T-cell (primary cell): ENCODE results near the gene SNRNP70. TPM values are rescaled to one million over a fixed set of nuclear protein-coding genes. Genes with fewer than 3 reads are reported as not detected.

Experiments used
- ATAC-seq, 4 experiments: fragments of 200-7000 bp in 3 of 4; fragments of 150-1000 bp in 1 of 4; cut with Tn5 transposase; replicated peaks in 1 of 4; 1 replicate in 3 of 4; 2 replicates in 1 of 4; pipeline ENCODE4 v1.10.0; 2021; ENCODE audit warnings: moderate library complexity in 3 of 4, mild to moderate bottlenecking in 2 of 4, moderate number of reproducible peaks in 1 of 4
- CTCF ChIA-PET, 2 donors: fragments of 300-600 bp; sonication (Branson Sonifier 250); formaldehyde crosslinking; loops; one replicate each; lab custom pipeline; 2022; ENCODE audit warnings: antibody characterized with exemption in 2 of 2; lab: Charles Lee
- POLR2A ChIA-PET, 2 donors: fragments of 300-600 bp; sonication (Branson Sonifier 250); formaldehyde crosslinking; loops; one replicate each; lab custom pipeline; 2022; ENCODE audit warnings: antibody characterized with exemption in 2 of 2; lab: Charles Lee
- DNase-seq, 35 experiments: peaks; one replicate each; pipeline versions ENCODE4 v3.0.0 to v3.0.0-alpha.2; 2013 to 2023
- H3K27ac ChIP-seq: one replicate; pipeline ENCODE4 v1.5.1; 2013; ENCODE audit warnings: low read length
- H3K27me3 ChIP-seq, 2 experiments: replicated peaks in 1 of 2; 1 replicate in 1 of 2; 2 replicates in 1 of 2; pipeline versions ENCODE4 v1.6.1 to v1.7.0; 2013; ENCODE audit warnings: low read length in 1 of 2, mixed read lengths in 1 of 2; ENCODE audit not compliant: control insufficient read depth in 2 of 2, insufficient read depth in 2 of 2; ENCODE audit errors: extremely low read depth in 1 of 2
- H3K36me3 ChIP-seq, 2 donors: 1 replicate in 1 of 2; 2 replicates in 1 of 2; pipeline versions ENCODE4 v1.6.1 to v1.7.0; 2013; ENCODE audit warnings: low read length in 1 of 2; ENCODE audit not compliant: control insufficient read depth in 2 of 2, insufficient read depth in 1 of 2; ENCODE audit errors: extremely low read depth in 1 of 2
- H3K4me1 ChIP-seq, 2 experiments: 1 replicate in 1 of 2; 2 replicates in 1 of 2; pipeline versions ENCODE4 v1.6.1 to v1.7.0; 2013; ENCODE audit warnings: low read length in 2 of 2, mixed read lengths in 1 of 2; ENCODE audit not compliant: insufficient read depth in 2 of 2, control insufficient read depth in 1 of 2; ENCODE audit errors: extremely low read depth in 1 of 2
- H3K4me3 ChIP-seq, 2 donors: 1 replicate in 1 of 2; 2 replicates in 1 of 2; pipeline versions ENCODE4 v1.5.1 to v1.7.0; 2013; ENCODE audit warnings: mild to moderate bottlenecking in 2 of 2, low read length in 1 of 2, moderate library complexity in 1 of 2; ENCODE audit not compliant: control insufficient read depth in 1 of 2; ENCODE audit errors: extremely low read depth in 1 of 2
- H3K9me3 ChIP-seq: 2 replicates; pipeline ENCODE4 v1.7.0; 2013
- H3K27ac Mint-ChIP-seq, 2 donors: one replicate each; pipeline ENCODE4 v1.8.0; 2020 to 2021; ENCODE audit warnings: mild to moderate bottlenecking in 2 of 2, mixed read lengths in 2 of 2
- H3K27me3 Mint-ChIP-seq, 2 donors: one replicate each; pipeline ENCODE4 v1.8.0; 2021 to 2022; ENCODE audit warnings: mixed read lengths in 2 of 2
- H3K36me3 Mint-ChIP-seq: one replicate; pipeline ENCODE4 v1.8.0; 2021; ENCODE audit warnings: mixed read lengths
- H3K4me1 Mint-ChIP-seq, 3 donors: one replicate each; pipeline ENCODE4 v1.8.0; 2020 to 2022; ENCODE audit warnings: mixed read lengths in 3 of 3, mild to moderate bottlenecking in 1 of 3
- H3K4me3 Mint-ChIP-seq, 3 donors: one replicate each; pipeline ENCODE4 v1.8.0; 2020 to 2022; ENCODE audit warnings: mild to moderate bottlenecking in 3 of 3, mixed read lengths in 3 of 3, moderate library complexity in 3 of 3
- H3K9me3 Mint-ChIP-seq, 3 donors: one replicate each; pipeline ENCODE4 v1.8.0; 2020 to 2022; ENCODE audit warnings: mixed read lengths in 3 of 3
- WGBS: methylation state at CpG from one replicate; pipeline ENCODE4 v1.1.5; 2013; ENCODE audit warnings: missing lambda C conversion rate; ENCODE audit not compliant: insufficient coverage; 5-methylcytosine and 5-hydroxymethylcytosine counted together
- total RNA-seq, 35 experiments: library from RNA in 6 of 35; stranded (reverse) in 6 of 35; fragments of 120-200 nt in 1 of 35; gene quantifications; one replicate each; pipeline versions ENCODE4 v1.2.1 to v1.2.4 and lab custom pipeline; 2013 to 2026

Gene SNRNP70
- total RNA-seq, 5 donors from 2014 or later (not counting 1 experiment from before 2014, with no cell fraction given), result 406 to 704 (median 645) TPM

DNA sequence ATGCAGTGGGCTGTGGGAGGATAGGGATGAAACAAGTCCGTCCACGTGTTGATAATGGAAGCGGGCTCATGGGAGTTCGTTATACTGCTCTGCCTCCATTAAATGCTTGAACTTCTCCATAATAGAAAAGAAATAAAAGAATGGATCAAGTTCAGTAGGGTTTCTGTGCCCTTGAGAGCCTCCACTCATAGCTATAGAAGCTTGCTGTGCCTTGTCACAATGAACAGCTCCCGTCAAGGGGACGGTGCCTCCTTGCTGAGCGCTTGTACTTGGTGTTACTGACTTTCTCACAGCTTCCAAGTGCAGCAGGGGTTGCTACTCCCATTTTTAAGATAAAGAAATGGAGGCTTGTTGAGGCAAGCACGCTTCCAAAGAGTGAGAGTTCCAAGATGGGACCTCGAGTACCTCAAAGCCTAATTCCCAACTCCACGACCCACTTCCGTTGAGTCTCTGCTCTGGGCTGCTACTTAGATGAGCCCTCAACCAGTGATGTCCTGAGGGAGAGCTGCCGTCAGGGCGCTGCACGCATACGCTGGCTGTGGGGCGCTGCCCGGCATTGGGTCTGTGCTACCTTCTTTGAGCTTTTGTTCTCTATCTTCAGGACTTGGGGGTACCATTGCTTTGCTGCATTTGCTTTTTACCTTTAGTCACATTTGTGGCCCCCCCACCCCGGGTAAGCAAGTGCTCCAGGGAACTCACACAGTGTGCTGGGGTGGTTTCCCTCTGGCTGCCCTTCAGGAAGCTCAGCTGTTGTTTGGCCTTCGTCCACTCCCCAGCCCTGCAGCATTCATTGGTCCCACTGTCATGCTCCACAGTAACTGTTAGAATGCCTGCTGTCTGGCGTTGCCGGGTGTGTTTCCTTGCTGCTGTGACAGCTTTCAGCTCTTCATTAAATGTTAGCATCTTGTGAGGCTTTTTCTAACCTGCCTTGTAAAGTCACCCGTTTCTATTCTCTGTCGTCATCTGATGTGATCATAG, 9.5 kb downstream of the SNRNP70 start:
- Mint-ChIP-seq H3K4me3 (no peak overlapping the region), H3K27me3 (no peaks in the 10 kb centered on the region), H3K9me3 (no peaks in the 10 kb centered on the region), H3K4me1 (peaks cover 7 to 24% (median 21%) of the 10 kb centered on the region in 3 donors), H3K27ac (no peak overlapping the region), H3K36me3 (peaks cover 41% of the 10 kb centered on the region)
- Histone ChIP-seq H3K27me3 (no peaks in the 10 kb centered on the region), H3K36me3 (peaks cover 25 to 84% of the 10 kb centered on the region in 2 donors), H3K27ac (no peak overlapping the region), H3K4me1 (peaks cover 0 to 18% of the 10 kb centered on the region in 2 experiments), H3K4me3 (no peak overlapping the region), H3K9me3 (no peaks in the 10 kb centered on the region)
- no peak for DNase-seq
- CTCF ChIA-PET, result interaction anchor here in 1 of 2 donors (0.9 kb wide), 1 partner anchor 12 kb away, joined by 3 read pairs; no protein-coding TSS in a partner anchor
- POLR2A ChIA-PET, result no interaction called here
- WGBS, result 92% methylated on average over 17 of the region's 23 CpGs
- ATAC-seq, result no peak

DNA sequence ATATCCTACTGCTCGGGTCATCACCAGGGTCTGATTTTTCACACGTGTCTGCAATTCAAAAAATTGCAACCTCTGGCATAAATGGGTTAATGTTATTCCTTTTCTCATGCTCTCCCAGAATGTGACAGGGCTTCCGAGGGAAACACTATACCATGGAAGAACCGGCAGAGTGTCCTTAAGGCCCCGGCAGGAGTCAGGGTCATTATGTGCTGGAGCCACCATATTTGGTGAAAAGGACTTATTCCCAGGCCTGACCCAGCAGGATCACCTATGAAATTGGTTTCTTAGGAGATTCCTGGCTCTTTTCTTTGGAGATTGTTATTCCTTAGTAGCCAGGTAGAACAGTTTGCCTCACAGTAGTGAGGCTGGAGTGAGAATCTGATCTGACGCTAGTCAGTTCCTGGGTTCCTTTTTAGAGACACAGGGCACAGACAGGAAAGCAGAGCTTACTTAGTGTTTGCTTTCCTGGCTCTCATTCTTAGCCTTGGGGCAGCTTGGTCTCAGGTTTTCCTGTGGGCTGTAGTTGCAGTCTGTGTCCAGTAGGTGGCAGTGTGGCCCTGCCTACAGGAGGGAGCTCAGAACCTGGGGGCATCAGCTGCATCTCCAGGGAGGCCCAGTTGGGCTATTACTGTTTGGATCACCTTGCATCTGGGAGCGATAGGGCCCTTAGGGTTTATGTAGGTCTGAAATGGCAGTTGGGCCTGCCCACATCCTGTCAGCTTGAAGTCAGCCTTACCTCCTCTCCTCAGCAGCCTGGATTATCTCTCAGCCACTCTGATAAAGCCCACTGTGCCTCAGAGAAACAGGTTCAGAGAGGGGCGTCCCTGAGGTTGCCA, 12.4 kb downstream of the SNRNP70 start:
- H3K4me1 ChIP-seq, result peaks cover 0 to 9% of the 10 kb centered on the region in 2 experiments
- H3K9me3 ChIP-seq, result no peaks in the 10 kb centered on the region
- Mint-ChIP-seq H3K27me3 (no peaks in the 10 kb centered on the region), H3K9me3 (no peaks in the 10 kb centered on the region), H3K4me3 (no peak overlapping the region), H3K4me1 (peaks cover 7 to 12% (median 8%) of the 10 kb centered on the region in 3 donors), H3K27ac (no peak overlapping the region), H3K36me3 (peaks cover 39% of the 10 kb centered on the region)
- peaks cover 37 to 79% of the 10 kb centered on the region in 2 donors for H3K36me3 ChIP-seq
- CTCF ChIA-PET, result interaction anchor here (0.5 to 1.7 kb wide), 16 partner anchors 9 to 735 kb away, joined by 3 to 19 read pairs (median 4); partner anchors contain the start of genes LIN7B (in 1 of the 2), PRMT1 (in 1 of the 2) and RUVBL2 (in 1 of the 2)
- 76% methylated on average over 7 of the region's 8 CpGs for WGBS
- DNase-seq, result peak; percentile 42 to 86 (median 66)
- POLR2A ChIA-PET, result interaction anchor here in 1 of 2 donors (0.6 kb wide), 2 partner anchors 34 to 282 kb away, joined by 3 to 5 read pairs; no protein-coding TSS in a partner anchor
- ATAC-seq, result peak; percentile 82 to 87 (median 84)
- no peak overlapping the region for H3K27ac ChIP-seq
- no peaks in the 10 kb centered on the region for H3K27me3 ChIP-seq
- H3K4me3 ChIP-seq, result no peak overlapping the region

DNA sequence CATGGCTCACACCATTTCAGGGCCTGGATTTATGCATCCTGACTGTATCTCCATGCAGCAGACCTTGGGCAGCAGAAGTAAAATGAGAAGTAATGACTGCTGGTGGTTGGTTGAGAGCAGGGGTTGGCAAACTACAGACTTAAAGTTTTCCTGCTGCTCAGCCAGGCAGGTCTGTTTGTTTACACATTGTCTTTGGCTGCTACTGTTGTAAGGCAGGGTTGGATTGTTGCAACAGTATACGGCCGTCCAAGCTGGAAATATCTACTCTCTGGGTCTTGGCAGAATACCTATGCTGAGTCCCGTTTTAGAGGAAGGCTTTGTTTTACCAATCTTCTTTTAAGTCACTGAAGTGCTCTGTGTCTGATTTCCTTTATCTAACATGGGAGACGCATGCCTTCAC, 13.5 kb downstream of the SNRNP70 start:
- peaks cover 39% of the 10 kb centered on the region for H3K36me3 Mint-ChIP-seq
- Histone ChIP-seq H3K9me3 (no peaks in the 10 kb centered on the region), H3K27ac (no peak overlapping the region), H3K36me3 (peaks cover 39 to 80% of the 10 kb centered on the region in 2 donors), H3K4me3 (no peak overlapping the region), H3K4me1 (peaks cover 0 to 9% of the 10 kb centered on the region in 2 experiments), H3K27me3 (no peaks in the 10 kb centered on the region)
- H3K27ac Mint-ChIP-seq, result no peak overlapping the region
- no peaks in the 10 kb centered on the region for H3K27me3 Mint-ChIP-seq
- H3K4me3 Mint-ChIP-seq, result no peak overlapping the region
- H3K9me3 Mint-ChIP-seq, result no peaks in the 10 kb centered on the region
- no peak for DNase-seq
- ChIA-PET CTCF (interaction anchor here (0.6 to 1.7 kb wide), 3 partner anchors 29 to 463 kb away, joined by 6 to 10 read pairs (median 8); no protein-coding TSS in a partner anchor), POLR2A (no interaction called here)
- H3K4me1 Mint-ChIP-seq, result peaks cover 7 to 12% (median 7%) of the 10 kb centered on the region in 3 donors
- no peak for ATAC-seq
- 80% methylated on average over 2 of the region's 4 CpGs for WGBS

DNA sequence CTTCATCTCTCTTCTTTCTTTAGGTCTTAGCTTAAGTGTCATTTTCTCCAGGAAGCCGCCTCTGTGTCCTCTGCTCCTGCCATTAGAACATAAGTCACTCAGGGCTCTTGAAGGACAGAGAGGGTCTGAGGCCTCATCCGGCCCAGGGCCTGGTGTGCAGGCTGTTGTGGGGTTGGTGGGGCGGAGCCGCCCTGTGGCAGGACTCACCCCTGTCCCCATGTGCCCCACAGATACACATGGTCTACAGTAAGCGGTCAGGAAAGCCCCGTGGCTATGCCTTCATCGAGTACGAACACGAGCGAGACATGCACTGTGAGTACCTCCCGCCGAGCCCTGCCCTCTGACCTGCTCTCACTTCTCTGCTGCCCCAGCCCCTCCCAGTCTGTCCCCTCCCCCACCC, 15.9 kb downstream of the SNRNP70 start:
- no peak for DNase-seq
- Mint-ChIP-seq H3K4me1 (peaks cover 6 to 9% (median 7%) of the 10 kb centered on the region in 3 donors), H3K36me3 (peaks cover 36% of the 10 kb centered on the region), H3K27me3 (no peaks in the 10 kb centered on the region), H3K27ac (no peak overlapping the region), H3K4me3 (no peak overlapping the region), H3K9me3 (no peaks in the 10 kb centered on the region)
- ChIA-PET CTCF (interaction anchor here in 1 of 2 donors (0.6 kb wide), 1 partner anchor 121 kb away, joined by 3 read pairs; no protein-coding TSS in a partner anchor), POLR2A (no interaction called here)
- H3K9me3 ChIP-seq, result no peaks in the 10 kb centered on the region
- H3K4me1 ChIP-seq, result peaks cover 0 to 9% of the 10 kb centered on the region in 2 experiments
- peaks cover 52 to 80% of the 10 kb centered on the region in 2 donors for H3K36me3 ChIP-seq
- peaks cover 0 to 3% of the 10 kb centered on the region in 2 experiments for H3K27me3 ChIP-seq
- no peak overlapping the region for H3K4me3 ChIP-seq
- ATAC-seq, result no peak
- WGBS, result 98% methylated on average over 9 of the region's 12 CpGs
- no peak overlapping the region for H3K27ac ChIP-seq

DNA sequence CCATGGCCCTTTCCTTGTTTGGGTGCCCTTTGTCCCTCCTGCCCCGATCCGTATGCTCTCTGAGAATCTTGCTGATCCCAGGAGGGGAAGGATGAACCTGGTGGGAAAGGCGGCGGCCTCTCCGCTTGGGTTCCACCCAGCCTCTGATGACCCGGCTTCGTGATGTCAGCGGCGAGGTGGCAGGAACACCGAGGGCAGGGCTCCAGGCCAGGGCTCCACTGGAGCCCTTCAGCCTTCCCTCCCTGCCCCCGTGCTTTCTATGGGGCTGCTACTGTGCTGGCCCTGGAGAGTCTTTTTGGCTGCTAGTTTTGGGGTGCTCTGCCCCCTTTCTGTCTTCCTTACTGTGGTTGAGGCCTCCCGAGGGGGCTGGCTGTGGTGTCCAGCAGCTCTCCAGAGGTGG, 17.1 kb downstream of the SNRNP70 start:
- H3K4me3 Mint-ChIP-seq, result no peak overlapping the region
- H3K4me1 ChIP-seq, result peaks cover 0 to 9% of the 10 kb centered on the region in 2 experiments
- no peak overlapping the region for H3K27ac Mint-ChIP-seq
- H3K4me3 ChIP-seq, result no peak overlapping the region
- ChIA-PET CTCF (no interaction called here), POLR2A (no interaction called here)
- no peaks in the 10 kb centered on the region for H3K27me3 Mint-ChIP-seq
- H3K9me3 Mint-ChIP-seq, result no peaks in the 10 kb centered on the region
- peaks cover 8 to 16% (median 11%) of the 10 kb centered on the region in 3 donors for H3K4me1 Mint-ChIP-seq
- ATAC-seq (no peak), DNase-seq (no peak)
- peaks cover 57 to 85% of the 10 kb centered on the region in 2 donors for H3K36me3 ChIP-seq
- H3K27me3 ChIP-seq, result peaks cover 0 to 3% of the 10 kb centered on the region in 2 experiments
- peaks cover 47% of the 10 kb centered on the region for H3K36me3 Mint-ChIP-seq
- 98% methylated on average over 8 of the region's 12 CpGs for WGBS
- H3K27ac ChIP-seq, result no peak overlapping the region
- H3K9me3 ChIP-seq, result no peaks in the 10 kb centered on the region
